ENCODE data around the gene TBC1D22A.

TBC1D22A gene

DNA sequence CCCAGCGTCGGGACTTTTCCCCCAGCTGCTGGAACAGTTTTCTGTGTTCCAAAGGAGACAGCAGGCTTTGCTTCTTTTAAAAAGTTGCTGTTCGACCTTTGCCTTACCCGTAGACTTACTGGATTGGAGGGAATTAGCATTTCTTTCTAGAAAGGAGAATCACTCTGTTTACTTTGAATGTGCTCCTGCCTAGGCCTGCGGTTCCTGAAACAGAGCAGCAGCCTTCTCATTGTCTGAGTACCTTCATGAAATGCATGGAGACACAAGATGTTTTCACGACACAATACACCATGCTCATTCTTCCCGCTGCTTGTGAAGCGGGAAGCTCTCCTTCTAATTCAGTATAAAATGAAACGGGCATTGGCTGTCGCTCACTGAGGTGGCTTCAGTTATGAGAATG lies 196.2 kb downstream of the TBC1D22A start:
- no peak for DNase-seq (ENCODE audit: low spot score)

GRCh38 chr22:46959369-46959768 lies 196.9 kb downstream of the TBC1D22A start:
- no peak for DNase-seq (ENCODE audit: low spot score)

GRCh38 chr22:46961591-46962295 lies 199.3 kb downstream of the TBC1D22A start:
- DNase-seq (ENCODE audit: low spot score) = no peak

GRCh38 chr22:46962406-46962805 lies 200.0 kb downstream of the TBC1D22A start:
- DNase-seq (ENCODE audit: low spot score) = no peak

DNA sequence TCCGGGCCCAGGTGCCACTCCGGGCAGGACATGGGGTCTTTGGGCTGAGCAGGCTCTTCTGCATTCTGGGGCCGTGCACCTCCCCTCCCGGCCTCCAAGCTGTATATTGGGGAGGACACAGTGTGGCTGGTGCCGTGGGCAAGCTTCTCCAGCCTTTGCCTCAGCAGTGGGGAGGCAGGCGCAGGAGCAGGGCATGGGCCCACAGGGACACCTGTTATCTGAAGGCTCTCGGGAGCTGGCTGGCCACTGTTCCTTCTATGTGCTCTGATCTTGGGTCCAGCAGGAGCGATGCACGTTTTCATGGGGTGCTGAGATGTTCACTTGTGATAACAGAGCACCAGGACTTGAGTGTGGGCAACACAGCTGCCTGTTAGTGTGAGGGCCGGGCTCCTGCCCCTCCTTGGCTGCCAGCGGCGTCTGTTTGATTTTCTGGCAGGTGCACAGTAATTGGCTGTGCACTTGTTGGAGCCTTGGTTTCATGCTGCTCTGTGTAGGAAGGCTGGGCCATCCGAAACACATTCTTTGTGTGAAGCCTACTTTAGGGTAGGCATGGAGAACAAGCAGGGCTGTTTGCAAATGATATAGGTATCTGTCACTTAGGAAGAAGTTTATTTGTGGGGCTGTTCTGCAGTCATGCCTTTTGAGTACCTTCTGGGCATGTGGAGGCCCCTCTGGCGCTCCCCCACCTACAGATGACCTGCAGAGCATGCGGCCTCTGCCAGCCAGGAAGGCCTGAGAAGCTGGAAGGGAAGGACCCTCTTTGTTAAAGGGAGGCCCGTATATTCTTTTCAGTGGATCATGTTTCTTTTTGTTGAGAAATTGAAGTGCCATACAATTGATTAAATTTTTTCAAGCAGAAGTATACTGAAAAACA lies 201.5 kb downstream of the TBC1D22A start:
- DNase-seq (ENCODE audit: low spot score) = no peak

DNA sequence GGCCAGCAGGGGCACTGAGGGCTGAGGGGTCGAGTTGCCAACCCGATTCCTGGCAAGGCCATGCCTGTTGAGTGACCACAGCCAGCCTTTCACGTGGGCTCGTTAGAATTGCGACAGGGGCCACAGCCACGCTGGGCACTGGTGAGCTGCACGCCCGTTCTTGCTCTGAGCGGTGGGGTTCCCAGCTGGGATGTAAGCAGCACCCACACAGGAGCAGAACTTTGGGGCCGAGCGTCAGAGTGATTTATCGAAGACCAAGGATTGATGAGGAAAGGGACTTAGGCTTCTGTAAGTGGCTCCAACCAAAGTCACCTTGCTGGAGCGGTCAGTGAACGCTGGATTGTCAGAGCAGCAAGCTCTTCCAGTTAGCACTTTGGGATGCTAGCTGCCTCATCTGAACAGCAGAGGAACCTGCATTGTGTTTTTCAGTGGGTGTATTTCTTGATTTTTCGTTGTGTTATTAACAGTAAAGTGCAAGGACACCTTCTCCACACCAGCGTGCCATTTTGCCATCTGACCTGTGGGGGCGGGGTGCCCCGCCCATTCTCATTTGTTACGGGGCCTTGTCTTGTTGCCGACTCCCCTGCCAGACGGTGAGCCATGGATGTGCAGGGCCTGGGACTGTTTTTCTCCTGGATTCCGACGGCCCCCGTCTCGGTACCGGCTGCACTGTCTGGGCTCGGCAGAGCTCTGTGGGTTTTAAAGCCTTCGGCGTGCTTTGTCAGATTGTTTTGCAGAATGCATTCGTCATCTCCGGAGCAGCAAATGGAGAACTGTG lies 202.5 kb downstream of the TBC1D22A start:
- no peak for DNase-seq (ENCODE audit: low spot score)

DNA sequence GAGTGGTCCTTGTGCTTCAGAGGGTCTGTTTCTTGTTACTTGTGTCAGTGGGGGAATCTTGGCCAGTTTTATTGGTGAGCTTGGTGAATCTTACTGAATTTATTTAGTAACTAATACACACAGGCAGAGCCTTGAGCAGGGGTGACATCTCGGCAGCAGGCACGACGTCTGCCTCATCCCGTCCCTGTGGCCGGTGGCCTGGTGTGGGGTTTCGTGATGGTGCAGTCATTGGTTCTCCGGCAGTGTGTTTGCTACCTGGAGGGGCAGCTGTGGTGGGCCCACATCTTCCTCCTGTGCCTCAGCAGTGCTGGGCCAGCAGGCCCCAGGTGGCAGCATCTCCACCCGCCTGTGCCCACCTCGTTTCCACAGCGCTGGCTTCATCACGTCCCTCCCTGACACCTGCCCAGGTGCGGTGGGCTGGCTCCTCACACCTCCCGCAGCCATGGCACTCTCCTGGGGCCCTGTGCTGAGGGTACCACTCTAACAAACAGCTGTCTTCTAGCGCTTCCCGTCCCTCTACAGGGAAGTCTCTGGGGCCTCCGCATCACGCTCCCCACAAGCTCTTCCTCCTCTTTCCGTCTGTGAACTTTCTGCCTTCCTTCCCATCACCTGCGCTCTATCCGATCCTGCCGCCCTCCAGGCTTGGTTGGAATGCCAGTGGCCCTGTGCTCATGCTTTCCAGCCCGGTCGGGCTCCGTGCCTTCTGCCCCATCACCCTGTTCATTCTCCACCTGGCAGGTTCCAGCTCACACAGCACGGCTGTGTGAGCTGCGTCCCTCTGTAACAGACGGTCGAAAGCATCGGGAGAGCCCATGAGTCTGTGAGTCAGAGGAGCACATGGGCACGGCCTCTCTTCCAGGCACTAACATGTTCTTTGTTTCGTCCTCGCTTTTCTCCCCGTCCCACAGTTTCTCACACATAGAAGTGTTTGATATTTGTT lies 203.4 kb downstream of the TBC1D22A start:
- no peak for DNase-seq (ENCODE audit: low spot score)

- no peak for DNase-seq (ENCODE audit: low spot score)
Measured at GRCh38 chr22:46966495-46966845, 204.0 kb downstream of the TBC1D22A start.

GRCh38 chr22:46966846-46967245 lies 204.4 kb downstream of the TBC1D22A start:
- DNase-seq (ENCODE audit: low spot score) = no peak

- no peak for DNase-seq (ENCODE audit: low spot score)
Measured at GRCh38 chr22:46967445-46968358, 205.3 kb downstream of the TBC1D22A start.

- no peak for DNase-seq (ENCODE audit: low spot score)
Measured at GRCh38 chr22:46968359-46968740, 205.9 kb downstream of the TBC1D22A start.

GRCh38 chr22:46968848-46969247 lies 206.4 kb downstream of the TBC1D22A start:
- no peak for DNase-seq (ENCODE audit: low spot score)

DNA sequence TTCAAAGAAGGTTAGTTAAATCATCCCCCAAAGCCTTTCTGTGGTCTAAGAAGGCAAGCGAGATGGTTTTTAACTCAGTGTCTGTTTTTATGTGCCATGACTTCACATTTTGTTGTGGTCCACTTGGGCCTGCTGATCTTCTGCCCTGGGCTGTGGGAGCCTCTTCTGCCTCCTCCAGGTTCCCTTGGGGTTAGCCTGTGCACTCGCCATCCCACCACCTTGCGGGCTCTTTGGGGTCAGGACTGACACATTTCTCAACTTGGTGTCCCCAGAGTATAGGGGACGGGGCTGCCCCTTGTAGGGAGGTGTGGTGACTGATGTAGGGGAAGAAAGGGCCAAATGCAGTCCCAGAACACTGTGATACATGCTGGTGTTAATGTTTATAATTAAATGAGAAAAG lies 207.0 kb downstream of the TBC1D22A start:
- DNase-seq (ENCODE audit: low spot score) = no peak

GRCh38 chr22:46969961-46970360 lies 207.5 kb downstream of the TBC1D22A start:
- no peak for DNase-seq (ENCODE audit: low spot score)

- DNase-seq (ENCODE audit: low spot score) = no peak
Measured at GRCh38 chr22:46970411-46971098, 208.1 kb downstream of the TBC1D22A start.

GRCh38 chr22:46971099-46971763 lies 208.8 kb downstream of the TBC1D22A start:
- no peak for DNase-seq (ENCODE audit: low spot score)

GRCh38 chr22:46971764-46972125 lies 209.3 kb downstream of the TBC1D22A start:
- DNase-seq (ENCODE audit: low spot score) = no peak

DNA sequence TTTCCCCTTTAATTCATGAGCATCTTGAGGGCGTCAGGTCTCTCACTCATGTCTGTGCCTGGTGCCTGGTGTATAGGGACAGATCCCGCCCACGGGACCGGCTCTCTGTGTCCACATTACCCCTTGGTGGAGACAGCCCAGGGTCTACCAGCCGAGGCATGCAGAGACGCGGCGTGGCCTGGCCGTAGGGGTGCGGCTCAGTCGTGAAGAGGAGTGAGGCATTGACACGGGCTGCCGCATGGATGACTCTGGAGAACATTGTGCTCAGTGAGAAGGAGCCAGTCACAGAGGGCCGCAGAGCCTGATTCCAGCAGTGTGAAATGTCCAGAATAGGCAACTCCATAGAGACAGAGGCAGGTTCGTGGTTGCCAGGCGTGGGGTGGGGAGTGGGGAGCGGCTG lies 209.8 kb downstream of the TBC1D22A start:
- no peak for DNase-seq (ENCODE audit: low spot score)

All from CD4-positive, alpha-beta T cell treated with Interleukin-2 at 100 ng/mL for 4 hours (primary cell).